ENCODE results near the gene RHOV.
"Not testable (repeated sequence)": the region's sequence is repeated elsewhere in the genome, so short reads cannot be mapped to it uniquely, and the experiment has no call there.

Gene RHOV

DNA sequence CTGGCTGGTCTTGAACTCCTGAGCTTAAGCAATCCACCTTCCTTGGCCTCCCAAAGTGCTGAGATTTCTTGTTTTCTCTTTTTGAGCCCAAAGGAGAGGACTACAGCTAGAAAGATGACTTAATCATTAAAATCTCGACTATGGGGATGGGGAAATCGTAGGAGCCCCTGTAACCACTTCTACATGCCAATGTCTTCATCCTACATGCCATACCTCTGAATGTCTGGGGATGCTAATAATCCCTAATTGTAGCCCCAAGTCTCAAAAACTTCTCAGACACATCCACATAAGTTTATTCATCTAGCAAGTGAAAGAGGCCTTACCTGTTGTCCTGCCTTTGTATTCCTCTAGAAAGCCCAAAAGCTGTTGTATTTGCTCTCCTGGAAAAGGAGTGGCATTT is 3.7 kb upstream of the RHOV start:
- no peak for DNase-seq
- intact Hi-C loops (cut with DNase I) = no loop called here

DNA sequence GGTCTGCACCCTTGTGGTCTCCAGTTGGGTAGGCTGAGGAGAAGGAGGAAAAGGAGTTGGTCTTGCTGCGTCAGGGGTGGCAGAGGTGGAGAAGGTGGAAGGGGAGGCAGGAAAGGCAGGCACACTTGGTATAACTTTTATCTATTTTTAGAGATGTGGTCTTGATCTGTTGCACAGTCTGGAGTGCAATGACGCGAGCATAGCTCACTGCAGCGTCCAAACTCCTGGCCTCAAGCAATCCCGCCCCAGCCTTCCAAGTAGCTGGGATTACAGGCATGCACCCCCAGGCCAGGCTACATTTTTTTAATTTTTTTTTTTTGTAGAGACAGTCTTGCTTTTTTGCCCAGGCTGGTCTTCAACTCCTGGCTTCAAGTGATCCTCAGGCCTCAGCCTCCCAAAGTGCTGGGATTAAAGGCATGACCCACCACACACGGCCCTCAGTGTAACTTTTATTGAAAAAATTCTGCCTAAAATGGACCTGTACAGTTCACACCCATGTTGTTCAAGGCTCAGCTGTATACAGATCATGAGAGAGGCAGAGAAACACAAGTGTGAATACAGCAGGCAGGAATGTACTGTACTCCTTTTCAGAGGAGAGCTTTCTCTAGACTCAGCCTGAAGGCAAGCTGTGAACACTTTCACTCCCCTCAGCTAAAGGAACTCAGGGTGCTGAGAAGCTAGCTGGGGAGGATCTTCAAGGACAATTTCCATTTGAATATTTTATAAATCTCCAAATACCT is 2.1 kb upstream of the RHOV start:
- intact Hi-C loops (cut with DNase I) = no loop called here
- DNase-seq = peak in 1 of 10 donors; percentile 12

GRCh38 chr15:40872791-40873693 is 992 bp downstream of the RHOV start:
- intact Hi-C loops (cut with DNase I) = no loop called here
- peak in 3 of 10 donors; percentile 64 to 75 (median 67) for DNase-seq

DNA sequence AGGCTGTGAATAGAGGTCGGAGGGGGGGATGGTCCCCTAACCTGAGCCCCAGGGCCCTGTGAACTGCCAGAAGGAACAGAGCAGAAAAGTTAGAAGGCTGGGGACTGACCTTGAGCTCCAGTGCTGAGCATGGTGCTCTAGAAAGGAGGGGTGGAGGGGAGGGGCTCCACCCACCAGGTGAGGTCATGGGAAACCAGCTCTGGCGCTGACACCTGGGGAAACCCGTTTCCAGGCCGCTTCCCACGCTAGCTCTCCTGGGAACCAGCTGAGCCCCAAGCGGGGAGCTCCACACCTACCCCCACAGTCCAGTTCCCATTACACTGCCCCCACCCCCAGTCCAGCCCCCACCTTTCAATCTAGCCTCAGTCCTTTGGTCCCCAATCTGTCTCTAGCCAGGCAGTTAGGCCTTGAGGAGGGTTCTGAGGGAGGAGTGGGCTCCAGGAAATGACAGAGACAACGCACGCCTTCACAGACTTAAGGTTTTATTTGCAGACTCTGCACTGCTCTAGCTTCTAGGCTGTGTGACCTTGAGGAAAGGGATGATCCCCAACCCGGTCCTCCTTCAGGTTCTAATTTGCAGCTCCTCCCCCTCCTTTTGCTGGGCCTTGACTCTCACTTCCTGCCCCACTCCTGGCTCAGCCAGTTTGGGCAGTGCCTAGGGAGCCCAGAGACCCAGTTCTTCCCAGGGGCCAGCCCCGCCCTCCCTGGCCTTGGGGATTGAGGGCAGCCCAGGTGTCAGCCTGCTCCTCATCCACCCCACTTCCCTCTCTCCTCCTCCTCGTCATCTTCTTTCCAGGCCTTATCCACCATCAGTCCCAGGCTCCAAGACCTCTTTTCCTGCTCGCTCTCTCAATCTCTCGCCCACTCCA is 2.1 kb downstream of the RHOV start:
- DNase-seq = peak in 2 of 10 donors; percentile 6 to 46

GRCh38 chr15:40870716-40871115 is 3.3 kb downstream of the RHOV start:
- intact Hi-C loops (cut with DNase I) = no loop called here

More for the DNA sequence above, 2.1 kb downstream of the RHOV start:
- intact Hi-C loops (cut with DNase I) = no loop called here

DNA sequence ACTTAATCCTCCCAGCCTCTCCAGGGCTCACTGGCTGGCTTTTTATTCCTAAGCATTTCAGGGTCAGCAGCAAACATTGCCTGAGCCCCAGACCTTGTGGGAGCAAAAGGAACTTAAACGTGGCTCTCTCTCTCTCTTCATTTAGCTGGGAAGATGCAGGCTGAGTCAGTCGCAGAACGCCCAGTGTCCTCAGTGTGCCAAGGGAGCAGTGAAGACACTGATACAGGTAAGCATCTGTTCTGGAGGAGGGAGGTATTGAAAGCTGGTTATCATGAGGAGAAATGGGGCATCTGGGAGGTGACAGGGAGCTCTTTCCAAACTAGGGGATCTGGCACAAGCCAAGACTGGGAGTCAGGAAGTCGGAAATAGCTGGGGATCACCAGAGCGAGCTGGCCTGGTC is 4.3 kb downstream of the RHOV start:
- intact Hi-C loops (cut with DNase I) = no loop called here
- DNase-seq = peak in 4 of 10 donors; percentile 28 to 81 (median 58)

More at GRCh38 chr15:40870716-40871115, 3.3 kb downstream of the RHOV start:
- DNase-seq = peak in 2 of 10 donors; percentile 15 to 19

- intact Hi-C loops (cut with DNase I) = no loop called here
- no peak for DNase-seq
Observed at GRCh38 chr15:40867199-40867598, 6.8 kb downstream of the RHOV start.

GRCh38 chr15:40863660-40864270 is 10.3 kb downstream of the RHOV start:
- intact Hi-C loops (cut with DNase I) = no loop called here
- peak in 1 of 10 donors; percentile 21 for DNase-seq

DNA sequence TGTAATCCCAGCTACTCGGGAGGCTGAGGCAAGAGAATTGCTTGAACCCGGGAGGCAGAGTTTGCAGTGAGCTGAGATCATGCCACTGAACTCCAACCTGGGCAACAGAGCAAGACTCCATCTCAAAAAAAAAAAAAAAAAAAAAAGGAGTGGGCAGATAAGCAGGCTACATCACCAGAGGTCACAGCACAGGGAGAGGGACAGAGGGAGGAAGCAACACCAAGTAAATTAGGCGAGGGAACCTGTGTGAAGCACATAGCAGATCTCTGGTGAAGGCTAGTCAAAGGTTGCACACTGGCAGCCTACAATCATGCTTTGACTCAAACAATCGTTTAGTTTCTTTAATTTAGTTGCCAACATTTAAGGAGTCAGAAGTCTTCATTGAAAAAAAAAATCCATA is 12.9 kb downstream of the RHOV start:
- not testable (repeated sequence) for DNase-seq
- intact Hi-C loops (cut with DNase I) = loop anchor here (2.0 kb wide), 1 partner anchor 32 kb away; no protein-coding TSS in a partner anchor

DNA sequence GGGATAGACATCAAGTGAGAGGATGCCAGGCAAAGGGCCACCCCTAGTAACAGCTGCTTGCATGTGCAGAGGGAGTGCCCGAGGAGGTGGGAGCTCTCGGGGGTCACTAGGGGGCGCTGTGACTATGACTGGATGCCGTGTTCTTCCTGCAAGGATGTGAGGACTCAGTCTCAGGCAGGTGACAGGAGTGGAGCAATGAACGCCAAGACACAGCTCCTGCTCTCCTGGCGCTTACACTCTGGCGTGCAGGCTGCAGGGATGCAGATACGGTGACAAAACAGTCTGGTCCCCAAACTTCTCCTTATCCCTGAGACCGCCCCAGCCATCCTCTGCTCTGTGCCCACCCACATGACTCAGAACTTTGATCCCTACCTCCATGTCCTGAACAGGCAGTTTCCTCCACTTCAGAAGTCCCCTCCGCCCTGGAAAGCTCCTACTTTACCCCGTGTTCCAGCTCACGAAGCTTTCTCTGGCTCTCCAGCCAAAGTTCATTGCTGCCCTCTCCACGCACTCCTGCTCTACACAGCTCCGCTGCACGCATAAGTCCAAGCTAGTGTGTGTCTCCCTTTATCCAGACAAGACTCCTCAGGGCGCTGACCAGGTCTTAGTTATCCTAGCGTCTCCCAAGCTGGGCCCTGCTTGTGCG is 14.7 kb downstream of the RHOV start:
- intact Hi-C loops (cut with DNase I) = no loop called here

GRCh38 chr15:40858706-40859105 is 15.3 kb downstream of the RHOV start:
- DNase-seq = peak in 3 of 10 donors; percentile 7 to 37 (median 13)
- intact Hi-C loops (cut with DNase I) = no loop called here

More for the DNA sequence above, 14.7 kb downstream of the RHOV start:
- DNase-seq = peak in 8 of 10 donors; percentile 51 to 93 (median 65)

DNA sequence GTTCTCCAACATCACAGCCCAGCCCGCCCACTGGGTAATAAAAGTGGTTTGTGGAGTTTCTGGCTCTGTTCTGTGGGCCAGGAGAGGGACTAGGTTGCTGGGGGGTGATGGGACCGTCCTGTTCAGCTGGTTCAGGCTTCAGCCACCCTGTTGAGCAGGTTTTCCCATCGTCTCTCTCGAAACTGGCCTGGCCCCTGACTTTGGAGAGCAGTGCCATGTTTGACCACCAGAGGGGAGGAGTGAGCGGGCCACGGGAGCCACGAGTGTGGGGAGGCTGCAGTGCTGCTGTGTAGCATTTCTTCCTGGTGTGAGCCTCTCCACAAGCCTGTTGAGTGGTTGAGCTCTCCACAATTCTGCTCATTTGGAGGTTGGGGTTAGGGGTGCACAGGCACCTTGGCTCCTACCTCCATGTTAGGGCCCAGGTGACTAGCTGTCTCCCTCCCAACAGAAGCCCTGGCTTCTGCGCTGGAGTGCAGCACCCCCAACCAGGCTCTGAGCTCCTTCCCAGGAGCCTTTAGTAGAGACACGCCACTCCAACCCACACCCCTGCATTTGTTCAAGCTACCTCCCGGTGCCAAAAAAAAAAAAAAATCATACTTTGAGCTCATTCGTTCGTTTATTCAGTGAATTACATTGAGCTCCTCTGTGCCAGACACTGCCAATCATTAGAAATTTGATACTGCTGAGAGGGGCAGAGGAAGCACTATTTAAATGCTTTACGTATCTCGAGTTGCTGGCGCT is 16.3 kb downstream of the RHOV start:
- peak; percentile 48 to 96 (median 76) for DNase-seq
- intact Hi-C loops (cut with DNase I) = no loop called here

- intact Hi-C loops (cut with DNase I) = no loop called here
- peak in 3 of 10 donors; percentile 54 to 77 (median 75) for DNase-seq
Observed at GRCh38 chr15:40856746-40857145, 17.3 kb downstream of the RHOV start.

GRCh38 chr15:40855706-40856234 is 18.3 kb downstream of the RHOV start:
- intact Hi-C loops (cut with DNase I) = no loop called here
- DNase-seq = peak in 3 of 10 donors; percentile 55 to 70 (median 61)

DNA sequence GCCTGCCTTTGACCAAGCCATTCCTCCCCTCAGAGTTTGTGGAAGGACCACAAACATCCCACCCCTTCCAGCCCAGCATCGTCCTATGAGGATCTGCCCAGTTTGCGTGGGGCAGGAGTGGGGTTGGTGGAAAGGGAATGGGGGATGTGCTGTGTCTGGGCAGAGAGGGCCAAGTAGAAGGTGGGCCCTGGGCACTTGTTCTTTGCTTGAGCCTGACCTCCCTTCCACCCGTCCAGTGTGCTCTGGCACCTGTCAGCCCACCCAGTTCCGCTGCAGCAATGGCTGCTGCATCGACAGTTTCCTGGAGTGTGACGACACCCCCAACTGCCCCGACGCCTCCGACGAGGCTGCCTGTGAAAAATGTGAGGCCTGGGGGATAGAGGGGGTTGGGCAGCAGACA is 19.9 kb downstream of the RHOV start:
- intact Hi-C loops (cut with DNase I) = no loop called here
- peak in 3 of 10 donors; percentile 7 to 49 (median 24) for DNase-seq

GRCh38 chr15:40853241-40853890 is 20.7 kb downstream of the RHOV start:
- peak in 3 of 10 donors; percentile 55 to 59 (median 57) for DNase-seq
- intact Hi-C loops (cut with DNase I) = no loop called here

DNA sequence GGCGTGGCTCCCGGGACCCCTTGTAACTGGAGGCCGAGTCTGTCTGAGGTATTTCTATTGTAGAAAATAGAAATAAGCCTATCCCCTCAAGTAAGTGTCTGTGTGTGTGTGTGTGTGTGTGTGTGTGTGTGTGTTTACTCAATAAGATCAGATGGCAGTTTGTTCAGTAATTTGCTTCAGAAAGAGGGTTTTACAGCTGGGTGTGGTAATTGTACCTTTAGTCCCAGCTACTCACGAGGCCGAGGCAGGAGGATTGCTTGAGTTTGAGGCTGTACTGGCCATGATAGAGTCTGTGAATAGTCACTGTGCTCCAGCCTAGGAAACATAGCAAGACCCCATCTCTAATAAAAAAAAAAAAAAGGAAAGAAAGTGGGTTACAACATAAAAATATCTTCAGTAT is 21.5 kb downstream of the RHOV start:
- DNase-seq = no peak
- intact Hi-C loops (cut with DNase I) = no loop called here
